KOPT-K1 (cell line): ENCODE results near the gene GAL3ST2.
"Not testable (repeated sequence)": the region's sequence is repeated elsewhere in the genome, so short reads cannot be mapped to it uniquely, and the experiment has no call there.

Source experiments
- H3K27ac ChIP-seq: fragments of 200-600 bp; sonication (generic); 2 replicates; pipeline ENCODE4 v1.5.1; 2016; ENCODE audit warnings: antibody characterized with exemption, mild to moderate bottlenecking, low read depth, low read length; ENCODE audit not compliant: poor library complexity, severe bottlenecking
- H3K36me3 ChIP-seq: fragments of 200-600 bp; sonication (generic); 2 replicates; pipeline ENCODE4 v1.5.1; 2017; ENCODE audit warnings: antibody characterized with exemption, mild to moderate bottlenecking, low read length, moderate library complexity; ENCODE audit not compliant: insufficient read depth
- H3K9me3 ChIP-seq: fragments of 200-600 bp; sonication (generic); 2 replicates; pipeline ENCODE4 v1.5.1; 2017; ENCODE audit warnings: antibody characterized with exemption, low read length, mild to moderate bottlenecking; ENCODE audit not compliant: insufficient read depth, poor library complexity, severe bottlenecking

The GAL3ST2 gene

GRCh38 chr2:241770185-241770935 lies 6.3 kb upstream of the GAL3ST2 start:
- Histone ChIP-seq H3K27ac (no peak overlapping the region), H3K9me3 (no peaks in the 10 kb centered on the region), H3K36me3 (no peaks in the 10 kb centered on the region; the same call in 1 of the 2 replicates)

GRCh38 chr2:241770936-241771285 lies 5.7 kb upstream of the GAL3ST2 start:
- Histone ChIP-seq H3K27ac (no peak overlapping the region), H3K9me3 (no peaks in the 10 kb centered on the region), H3K36me3 (no peaks in the 10 kb centered on the region; the same call in 1 of the 2 replicates)

GRCh38 chr2:241771286-241772062 lies 5.1 kb upstream of the GAL3ST2 start:
- H3K36me3 ChIP-seq, result no peaks in the 10 kb centered on the region; the same call in 1 of the 2 replicates
- H3K27ac ChIP-seq, result no peak overlapping the region
- H3K9me3 ChIP-seq, result no peaks in the 10 kb centered on the region

- H3K9me3 ChIP-seq, result no peaks in the 10 kb centered on the region
- H3K36me3 ChIP-seq, result no peaks in the 10 kb centered on the region; the same call in 1 of the 2 replicates
- no peak overlapping the region for H3K27ac ChIP-seq
Observed at GRCh38 chr2:241772063-241772499, 4.5 kb upstream of the GAL3ST2 start.

GRCh38 chr2:241773511-241774418 lies 2.9 kb upstream of the GAL3ST2 start:
- Histone ChIP-seq H3K36me3 (no peaks in the 10 kb centered on the region), H3K9me3 (no peaks in the 10 kb centered on the region), H3K27ac (no peak overlapping the region)

- no peaks in the 10 kb centered on the region for H3K9me3 ChIP-seq
- no peak overlapping the region for H3K27ac ChIP-seq
- no peaks in the 10 kb centered on the region for H3K36me3 ChIP-seq
Observed at GRCh38 chr2:241774419-241775222, 2.0 kb upstream of the GAL3ST2 start.

- Histone ChIP-seq H3K36me3 (no peaks in the 10 kb centered on the region), H3K27ac (no peak overlapping the region), H3K9me3 (peaks cover 2% of the 10 kb centered on the region)
Observed at GRCh38 chr2:241775223-241776177, 1.1 kb upstream of the GAL3ST2 start.

GRCh38 chr2:241777170-241777685 lies 606 bp downstream of the GAL3ST2 start:
- peaks cover 18% of the 10 kb centered on the region for H3K9me3 ChIP-seq
- no peak overlapping the region for H3K27ac ChIP-seq
- H3K36me3 ChIP-seq, result no peaks in the 10 kb centered on the region

GRCh38 chr2:241777686-241778627 lies 1.3 kb downstream of the GAL3ST2 start:
- Histone ChIP-seq H3K36me3 (no peaks in the 10 kb centered on the region), H3K27ac (no peak overlapping the region), H3K9me3 (peaks cover 26% of the 10 kb centered on the region)

- H3K27ac ChIP-seq, result no peak overlapping the region
- no peaks in the 10 kb centered on the region for H3K36me3 ChIP-seq
- peaks cover 26% of the 10 kb centered on the region for H3K9me3 ChIP-seq
Observed at GRCh38 chr2:241780939-241781569, 4.4 kb downstream of the GAL3ST2 start.

- H3K9me3 ChIP-seq, result peaks cover 26% of the 10 kb centered on the region
- H3K27ac ChIP-seq, H3K36me3 ChIP-seq: not testable (repeated sequence)
Observed at GRCh38 chr2:241782053-241782452, 5.4 kb downstream of the GAL3ST2 start.

- H3K9me3 ChIP-seq, result peaks cover 31% of the 10 kb centered on the region
- no peak overlapping the region for H3K27ac ChIP-seq
- H3K36me3 ChIP-seq, result no peaks in the 10 kb centered on the region
Observed at GRCh38 chr2:241788135-241788534, 11.5 kb downstream of the GAL3ST2 start.
